Right hindlimb (tissue), 1 donor: ENCODE results near the gene OPN4.

Source experiments
- DNase-seq: peaks from one replicate; pipeline ENCODE4 v3.0.0-alpha.2; 2018

Gene OPN4

GRCh38 chr10:86662186-86663045 lies 8.1 kb downstream of the OPN4 start:
- DNase-seq = peak; percentile 12

GRCh38 chr10:86663046-86663345 lies 8.6 kb downstream of the OPN4 start:
- no peak for DNase-seq

DNA sequence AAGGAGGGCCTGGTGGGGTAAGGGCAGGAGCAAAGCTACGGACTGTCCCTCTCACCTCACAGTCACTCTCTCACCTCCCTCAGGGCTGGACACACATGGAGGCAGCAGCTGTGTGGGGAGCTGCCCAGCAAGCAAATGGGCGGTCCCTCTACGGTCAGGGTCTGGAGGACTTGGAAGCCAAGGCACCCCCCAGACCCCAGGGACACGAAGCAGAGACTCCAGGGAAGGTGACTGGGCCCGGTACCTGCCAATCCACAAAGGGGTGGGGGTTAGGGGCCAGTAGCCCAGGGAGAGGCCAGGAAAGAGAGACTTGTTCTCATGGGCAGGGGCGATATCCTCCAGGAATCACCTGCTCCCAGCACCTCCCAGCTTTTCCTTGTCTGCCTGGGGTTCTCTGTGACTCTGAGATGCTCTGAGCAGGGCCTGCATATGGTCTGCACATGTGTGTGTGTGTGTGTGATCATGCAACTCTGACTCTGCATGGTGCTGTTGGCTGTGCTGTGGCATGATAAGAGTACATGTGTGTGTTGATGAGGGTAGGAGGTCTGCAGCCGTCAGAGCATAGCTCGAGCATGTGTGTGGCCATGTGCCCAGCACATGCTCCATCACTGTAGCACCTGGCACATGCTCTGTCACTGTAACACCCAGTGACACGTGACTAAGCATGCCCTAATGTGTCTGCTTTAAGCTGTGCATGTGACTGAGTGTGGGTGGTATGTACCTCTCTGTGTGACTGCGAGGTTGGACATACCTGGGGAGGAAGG lies 9.4 kb downstream of the OPN4 start:
- DNase-seq = peak; percentile 25

GRCh38 chr10:86664341-86665217 lies 10.2 kb downstream of the OPN4 start:
- no peak for DNase-seq

DNA sequence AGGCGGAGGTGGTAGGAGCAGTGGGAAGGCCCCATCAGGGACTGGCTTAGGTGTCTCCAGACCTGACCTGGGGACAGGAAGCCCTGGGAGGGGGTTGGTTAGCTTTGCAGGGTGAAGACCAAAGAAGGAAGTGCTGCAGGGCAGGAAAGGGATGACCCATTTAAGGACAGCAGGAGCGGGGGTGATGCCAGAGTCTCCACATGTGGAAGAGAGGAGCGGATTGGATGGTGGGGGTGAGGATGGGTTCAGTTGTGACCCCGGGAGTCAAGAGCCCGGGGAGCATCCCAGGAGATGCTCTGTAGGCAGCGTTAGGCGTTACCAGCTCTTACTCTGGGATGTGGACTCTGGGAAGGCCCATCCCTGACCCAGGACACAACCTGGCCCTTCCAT lies 10.9 kb downstream of the OPN4 start:
- DNase-seq = no peak

- no peak for DNase-seq
Measured at GRCh38 chr10:86665868-86666267, 11.5 kb downstream of the OPN4 start.

DNA sequence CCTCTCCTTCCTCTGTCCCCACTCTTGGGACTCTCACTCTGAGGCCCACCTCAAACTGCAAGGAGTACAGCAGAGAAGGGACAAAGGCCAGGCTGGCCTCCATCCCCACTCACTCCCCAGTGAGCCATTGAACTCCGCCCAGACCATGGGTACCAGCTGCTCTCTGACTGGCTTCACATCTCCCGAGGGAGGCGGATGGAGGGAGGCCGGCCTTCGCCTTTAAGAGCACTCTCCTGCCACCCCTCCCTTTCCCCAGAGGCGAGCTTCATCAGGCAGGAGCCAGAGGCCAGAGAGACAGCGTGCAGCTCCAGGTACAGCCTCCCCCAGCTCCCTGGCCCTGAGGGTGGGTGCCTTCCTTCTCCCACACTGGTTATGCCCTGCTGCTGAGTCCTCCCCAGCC lies 12.2 kb downstream of the OPN4 start:
- no peak for DNase-seq

DNA sequence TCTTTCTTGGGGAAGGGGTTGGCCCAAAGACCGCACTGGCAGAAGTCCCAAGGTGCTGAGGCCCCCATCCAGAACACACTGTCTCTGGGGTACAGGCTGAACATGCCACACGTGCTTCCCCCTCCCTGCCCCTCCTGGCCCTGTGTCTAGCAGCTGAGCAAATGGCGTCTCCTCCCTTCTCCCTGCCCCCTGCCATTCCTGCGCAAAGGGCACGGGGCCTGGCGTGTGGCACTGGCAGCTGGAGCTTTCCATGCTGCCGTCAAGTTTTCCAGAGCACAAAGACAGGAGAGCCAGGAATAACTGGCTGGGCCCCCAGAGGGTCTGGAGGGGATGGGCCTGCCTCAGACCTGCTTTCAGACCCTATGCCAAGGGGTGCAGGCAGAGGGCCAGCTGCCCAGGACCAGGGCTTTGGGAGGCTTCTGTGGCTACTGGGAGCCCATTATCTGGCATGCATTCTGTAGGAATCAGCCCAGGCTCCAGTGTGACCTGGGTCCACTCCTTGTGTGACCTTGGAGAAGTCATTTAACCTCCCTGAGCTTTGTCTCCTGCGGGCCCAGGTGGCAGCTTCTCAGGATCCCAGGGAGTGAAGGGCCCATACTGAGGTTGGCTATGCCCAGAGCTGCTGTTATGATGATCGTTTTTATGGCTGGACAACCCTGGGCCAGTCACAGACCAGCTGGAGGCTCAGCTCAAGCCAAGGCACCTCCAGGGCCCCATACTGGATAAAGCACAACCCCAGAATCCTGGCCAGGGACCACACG lies 13.3 kb downstream of the OPN4 start:
- peak; percentile 80 for DNase-seq

DNA sequence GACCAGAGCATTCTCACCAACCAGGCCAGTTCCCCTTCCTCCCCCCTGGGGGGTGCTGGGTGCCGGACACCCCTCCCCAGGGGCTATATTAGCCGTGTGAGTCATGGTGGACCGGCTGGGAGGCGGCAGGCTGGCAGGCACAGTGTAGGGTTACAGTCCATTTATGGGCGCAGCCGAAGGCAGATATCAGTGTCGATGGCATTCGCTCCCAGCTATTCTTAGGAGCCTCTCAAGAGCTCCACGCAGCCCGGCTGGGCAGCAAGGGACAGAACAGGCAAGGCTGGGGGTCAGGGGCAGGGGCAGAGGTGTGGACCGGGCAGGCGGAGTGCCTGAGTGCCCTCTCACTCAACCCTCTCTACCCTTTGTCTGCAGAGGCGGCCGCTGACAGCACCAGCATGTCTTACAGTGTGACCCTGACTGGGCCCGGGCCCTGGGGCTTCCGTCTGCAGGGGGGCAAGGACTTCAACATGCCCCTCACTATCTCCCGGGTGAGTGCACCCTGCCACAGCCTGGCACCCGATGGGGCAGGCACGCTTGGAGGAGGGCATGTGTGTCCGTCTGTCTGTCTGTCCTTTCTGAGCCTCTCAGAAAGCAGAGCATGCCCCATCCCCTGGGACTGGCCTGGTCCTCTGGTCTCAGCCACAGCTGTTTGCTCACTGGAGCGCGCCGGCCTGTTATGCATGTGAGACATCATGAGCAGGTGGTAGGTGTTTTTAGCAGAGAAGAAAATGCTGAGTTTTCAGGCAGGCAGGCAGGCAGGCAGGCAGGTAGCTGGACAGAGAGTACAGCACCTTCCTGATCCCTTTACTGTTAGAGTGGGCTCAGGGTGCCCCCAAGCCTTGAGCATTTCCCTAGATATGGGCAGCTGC lies 14.2 kb downstream of the OPN4 start, which contains the start of gene LDB3:
Gene LDB3, plus strand, starts transcription at position 215 of the 869 bp plus-strand sequence. Its CDS starts 181 bp downstream, at position 396.
- DNase-seq = no peak

- no peak for DNase-seq
Measured at GRCh38 chr10:86670290-86670811, 16.0 kb downstream of the OPN4 start.

- no peak for DNase-seq
Measured at GRCh38 chr10:86670876-86671275, 16.5 kb downstream of the OPN4 start.

DNA sequence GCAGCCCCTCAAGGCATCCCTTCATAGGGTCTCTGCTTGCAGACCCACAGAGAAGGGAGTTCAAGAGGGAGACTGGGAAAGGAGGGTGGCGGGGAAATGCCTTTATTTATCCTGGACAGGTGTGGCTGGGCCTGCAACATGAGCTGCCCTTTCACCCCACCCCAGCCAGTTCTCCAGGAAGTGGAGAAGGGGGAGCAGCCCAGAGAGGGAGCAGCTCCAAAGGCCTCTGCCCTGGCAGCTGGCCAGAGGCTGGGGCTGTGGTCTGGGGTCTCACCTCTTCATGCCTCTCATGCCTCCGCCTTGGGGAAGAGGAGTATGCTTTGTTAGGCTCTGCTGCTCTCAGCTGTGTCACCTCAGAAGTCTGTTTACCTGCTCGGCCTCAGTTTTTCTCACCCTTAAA lies 17.1 kb downstream of the OPN4 start:
- no peak for DNase-seq

- DNase-seq = peak; percentile 69
Measured at GRCh38 chr10:86671985-86672710, 17.8 kb downstream of the OPN4 start.

DNA sequence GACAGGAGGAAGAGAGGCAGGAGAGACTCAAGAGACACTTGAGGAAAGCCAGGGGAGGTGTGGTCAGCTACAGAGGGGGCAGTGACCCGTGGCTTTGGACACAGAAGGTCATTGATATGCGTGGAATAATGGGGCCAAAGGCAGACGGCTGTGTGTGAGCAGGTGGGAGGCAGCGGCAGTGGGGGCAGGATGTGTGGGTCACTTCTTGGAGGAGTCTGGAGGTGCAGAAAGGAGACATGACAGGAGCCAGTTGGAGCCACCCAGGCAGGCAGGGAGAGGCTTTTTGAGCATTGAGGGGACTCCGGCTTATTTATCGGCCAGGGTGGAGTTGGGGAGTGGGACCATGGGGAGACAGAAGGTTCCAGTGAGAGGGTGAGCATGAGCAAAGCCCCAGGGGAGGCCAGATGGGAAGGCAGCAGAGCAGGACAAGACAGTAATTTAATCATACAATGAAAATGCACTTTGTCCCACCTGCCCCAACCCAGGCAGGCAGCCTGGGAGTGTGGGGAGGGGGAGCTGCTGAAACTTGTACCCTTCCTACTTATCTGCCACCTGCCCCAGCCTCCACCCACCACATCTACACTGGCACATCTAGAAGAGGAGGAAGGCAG lies 19.0 kb downstream of the OPN4 start:
- DNase-seq = no peak

GRCh38 chr10:86673827-86674581 lies 19.7 kb downstream of the OPN4 start:
- no peak for DNase-seq

DNA sequence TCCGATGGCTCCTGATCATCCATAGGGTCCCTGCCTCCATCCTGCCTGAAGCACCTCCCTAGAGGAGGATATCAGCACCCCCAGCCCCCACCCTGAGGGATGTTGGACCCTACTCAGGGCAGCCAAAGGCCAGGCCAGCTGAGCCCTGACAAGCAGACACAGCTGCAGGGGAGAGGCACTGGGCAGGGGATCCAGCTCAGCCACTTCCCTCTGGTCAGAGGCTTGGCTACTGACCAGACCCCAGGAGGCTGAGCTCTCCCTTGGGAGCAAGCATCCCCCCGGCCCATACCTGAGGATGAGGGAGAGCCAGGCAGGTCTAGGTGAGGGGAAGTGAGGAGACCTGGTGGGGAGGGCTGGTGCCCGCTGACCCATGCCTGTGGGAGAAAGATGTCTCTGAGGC lies 20.6 kb downstream of the OPN4 start:
- DNase-seq = no peak

- DNase-seq = no peak
Measured at GRCh38 chr10:86677374-86677773, 23.0 kb downstream of the OPN4 start.

DNA sequence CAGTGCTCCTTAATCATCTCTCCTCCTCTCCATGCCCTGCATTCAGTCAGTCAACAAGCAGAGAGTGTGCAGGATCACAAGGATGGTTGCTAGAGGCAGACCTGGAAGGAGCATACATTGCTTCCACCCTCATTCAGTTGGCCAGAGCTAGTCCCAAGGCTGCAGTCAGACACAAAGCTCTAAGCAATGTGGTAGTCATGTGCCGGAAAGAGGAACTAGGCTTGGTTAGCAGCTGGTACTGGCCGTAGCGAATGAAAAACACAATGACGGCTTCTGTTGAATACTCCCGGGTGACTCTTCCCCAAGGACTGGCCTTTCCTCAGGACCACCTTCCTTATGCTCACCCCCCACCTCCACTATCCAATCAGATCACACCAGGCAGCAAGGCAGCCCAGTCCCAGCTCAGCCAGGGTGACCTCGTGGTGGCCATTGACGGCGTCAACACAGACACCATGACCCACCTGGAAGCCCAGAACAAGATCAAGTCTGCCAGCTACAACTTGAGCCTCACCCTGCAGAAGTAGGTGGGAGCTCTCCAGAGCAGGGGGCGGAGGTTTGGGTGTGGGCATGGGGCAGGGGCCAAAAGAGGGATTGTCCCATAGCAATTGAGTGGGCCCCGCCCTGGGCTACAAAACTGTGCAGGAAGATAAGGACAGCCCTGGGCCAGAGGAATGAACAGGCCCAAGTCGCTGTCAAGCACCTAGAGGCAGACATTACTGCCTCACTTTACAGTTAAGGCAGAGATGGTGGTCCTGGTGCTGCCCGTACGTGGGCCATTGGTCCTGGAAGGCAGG lies 24.8 kb downstream of the OPN4 start:
- no peak for DNase-seq
